Loucy (cell line): Measurements from ENCODE around the gene NBPF11.
"Not testable (repeated sequence)": the region's sequence is repeated elsewhere in the genome, so short reads cannot be mapped to it uniquely, and the experiment has no call there.

ENCODE experiments used
- H2AFZ ChIP-seq: fragments of 200-600 bp; sonication (generic); 2 replicates; pipeline ENCODE4 v1.6.0; 2016; ENCODE audit warnings: antibody characterized with exemption, mild to moderate bottlenecking, low read length, moderate library complexity
- H3F3A ChIP-seq: fragments of 200-600 bp; 2 replicates; pipeline ENCODE4 v1.6.0; 2016; ENCODE audit warnings: antibody characterized with exemption, low read depth, mild to moderate bottlenecking
- H3K27me3 ChIP-seq: fragments of 200-600 bp; sonication (generic); 2 replicates; pipeline ENCODE4 v1.6.1; 2014; ENCODE audit warnings: low read length, mild to moderate bottlenecking; ENCODE audit not compliant: insufficient read depth, poor library complexity, severe bottlenecking
- H3K36me3 ChIP-seq: fragments of 200-600 bp; sonication (generic); 2 replicates; pipeline ENCODE4 v1.6.1; 2016; ENCODE audit warnings: low read length; ENCODE audit not compliant: insufficient read depth
- H3K4me1 ChIP-seq: fragments of 200-600 bp; sonication (generic); 2 replicates; pipeline ENCODE4 v1.5.1; 2014; ENCODE audit warnings: low read length, mild to moderate bottlenecking; ENCODE audit not compliant: insufficient read depth, poor library complexity, severe bottlenecking
- H3K4me2 ChIP-seq: fragments of 200-600 bp; sonication (generic); 2 replicates; pipeline ENCODE4 v1.6.0; 2014; ENCODE audit warnings: antibody characterized with exemption, low read length, low read depth, mild to moderate bottlenecking; ENCODE audit not compliant: poor library complexity, severe bottlenecking
- H3K4me3 ChIP-seq: fragments of 200-600 bp; sonication (generic); 2 replicates; pipeline ENCODE4 v1.5.1; 2014; ENCODE audit warnings: low read length, mild to moderate bottlenecking, mixed read lengths; ENCODE audit not compliant: poor library complexity, severe bottlenecking
- H3K79me2 ChIP-seq: fragments of 200-600 bp; sonication (generic); 2 replicates; pipeline ENCODE4 v1.6.1; 2014; ENCODE audit warnings: low read length; ENCODE audit not compliant: insufficient read depth
- H3K9ac ChIP-seq: fragments of 200-600 bp; sonication (generic); 2 replicates; pipeline ENCODE4 v1.6.0; 2014; ENCODE audit warnings: mild to moderate bottlenecking, low read depth, low read length, moderate library complexity; ENCODE audit not compliant: poor library complexity, severe bottlenecking
- H3K9me2 ChIP-seq: fragments of 200-600 bp; sonication (generic); replicated peaks from 2 replicates; pipeline ENCODE4 v1.6.1; 2016; ENCODE audit warnings: low read depth, low read length, mixed read lengths
- H3K9me3 ChIP-seq: fragments of 200-600 bp; sonication (generic); 2 replicates; pipeline ENCODE4 v1.6.1; 2014; ENCODE audit warnings: mild to moderate bottlenecking, antibody characterized with exemption, low read length, low read depth; ENCODE audit not compliant: insufficient read depth
- H4K20me1 ChIP-seq: fragments of 200-600 bp; sonication (generic); 2 replicates; pipeline ENCODE4 v1.6.0; 2014; ENCODE audit warnings: antibody characterized with exemption, low read length, mild to moderate bottlenecking; ENCODE audit not compliant: insufficient read depth, poor library complexity, severe bottlenecking

NBPF11 gene

DNA sequence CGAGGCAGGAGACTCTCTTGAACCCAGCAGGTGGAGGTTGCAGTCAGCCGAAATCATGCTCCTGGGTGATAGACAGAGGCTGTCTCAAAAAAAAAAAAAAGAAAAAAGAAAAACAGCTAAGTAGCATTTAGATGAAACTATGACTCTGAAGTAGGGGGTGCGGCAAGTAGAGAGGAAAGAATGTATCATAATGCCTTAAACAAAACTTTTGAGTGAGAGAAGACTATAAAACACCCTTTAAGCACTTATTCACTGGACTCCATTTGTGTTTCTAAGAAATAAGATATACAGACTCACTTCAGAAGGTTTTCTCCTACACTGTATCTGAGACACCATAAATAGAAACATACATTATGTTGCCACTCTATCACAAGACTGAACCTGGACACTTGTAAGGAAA is 74.6 kb downstream of the NBPF11 start:
- H3K4me3 ChIP-seq, H3K36me3 ChIP-seq, H3F3A ChIP-seq, H3K9me3 ChIP-seq, H3K4me2 ChIP-seq, H3K27me3 ChIP-seq, H3K79me2 ChIP-seq, H3K4me1 ChIP-seq, H4K20me1 ChIP-seq, H2AFZ ChIP-seq, H3K9ac ChIP-seq, H3K9me2 ChIP-seq: not testable (repeated sequence)

- not testable (repeated sequence) for H3F3A ChIP-seq, H3K36me3 ChIP-seq, H4K20me1 ChIP-seq, H3K4me2 ChIP-seq, H3K9me3 ChIP-seq, H3K4me3 ChIP-seq, H2AFZ ChIP-seq, H3K27me3 ChIP-seq, H3K4me1 ChIP-seq, H3K79me2 ChIP-seq, H3K9me2 ChIP-seq, H3K9ac ChIP-seq
These were observed 78.7 kb downstream of the NBPF11 start for GRCh38 chr1:148073392-148073791.

GRCh38 chr1:148068606-148069005 is 83.5 kb downstream of the NBPF11 start:
- H3K36me3 ChIP-seq, H2AFZ ChIP-seq, H3K4me3 ChIP-seq, H3K4me2 ChIP-seq, H3K79me2 ChIP-seq, H3K9me2 ChIP-seq, H3K4me1 ChIP-seq, H3F3A ChIP-seq, H3K9ac ChIP-seq, H3K27me3 ChIP-seq, H4K20me1 ChIP-seq, H3K9me3 ChIP-seq: not testable (repeated sequence)

DNA sequence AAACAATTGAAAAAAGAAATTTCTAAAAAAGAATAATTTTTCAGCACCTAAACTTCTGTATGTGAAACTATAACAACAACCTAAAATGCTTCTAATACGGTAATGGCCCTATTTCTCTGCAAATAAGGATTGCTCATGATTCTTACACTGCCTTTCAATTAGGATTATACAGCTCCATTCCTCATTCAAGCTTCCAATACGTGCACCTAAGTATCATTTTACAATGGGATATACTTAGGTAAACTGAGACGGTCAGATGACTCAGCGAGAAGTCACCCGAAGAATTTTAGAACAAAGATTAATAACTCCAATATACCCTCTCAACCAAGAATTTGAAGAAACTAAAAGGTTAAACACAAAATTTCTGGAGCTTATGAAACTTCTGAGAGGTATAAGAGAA is 83.9 kb downstream of the NBPF11 start:
- H4K20me1 ChIP-seq, H3K36me3 ChIP-seq, H3K4me2 ChIP-seq, H3K4me3 ChIP-seq, H3F3A ChIP-seq, H3K4me1 ChIP-seq, H2AFZ ChIP-seq, H3K79me2 ChIP-seq, H3K9me3 ChIP-seq, H3K27me3 ChIP-seq, H3K9ac ChIP-seq, H3K9me2 ChIP-seq: not testable (repeated sequence)

GRCh38 chr1:148060294-148060701 is 91.8 kb downstream of the NBPF11 start:
- H3K9me3 ChIP-seq, H3K79me2 ChIP-seq, H4K20me1 ChIP-seq, H3K4me2 ChIP-seq, H3K36me3 ChIP-seq, H3K4me1 ChIP-seq, H3K9me2 ChIP-seq, H3K4me3 ChIP-seq, H3F3A ChIP-seq, H3K27me3 ChIP-seq, H2AFZ ChIP-seq, H3K9ac ChIP-seq: not testable (repeated sequence)

DNA sequence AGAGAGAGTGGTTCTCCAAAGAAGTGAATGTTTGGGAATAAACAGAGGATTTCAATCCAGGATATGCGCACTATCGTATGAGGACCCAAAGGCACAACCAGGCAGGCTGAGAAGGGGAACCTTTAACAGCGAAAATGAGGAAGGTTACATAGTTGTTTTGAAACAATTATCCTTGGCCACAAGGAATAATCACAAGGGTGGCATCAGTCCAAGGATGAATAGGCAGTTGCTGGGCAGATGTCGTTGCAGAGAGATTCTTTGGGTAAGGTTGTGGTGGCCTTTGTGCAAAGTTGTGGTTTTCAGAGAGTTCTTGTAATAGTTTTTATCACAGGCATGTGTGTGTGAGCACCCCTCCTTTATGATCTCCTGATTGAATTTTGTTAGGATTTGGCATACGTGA is 94.7 kb downstream of the NBPF11 start:
- not testable (repeated sequence) for H4K20me1 ChIP-seq, H3K4me1 ChIP-seq, H3K27me3 ChIP-seq, H3F3A ChIP-seq, H3K79me2 ChIP-seq, H3K4me2 ChIP-seq, H2AFZ ChIP-seq, H3K9me2 ChIP-seq, H3K9ac ChIP-seq, H3K36me3 ChIP-seq, H3K4me3 ChIP-seq, H3K9me3 ChIP-seq
